Panc1 (cell line): ENCODE results near the gene STK16.

ENCODE experiments used
- CTCF ChIP-seq: fragments of 450-650 bp; IDR thresholded peaks from 2 replicates; pipeline ENCODE4 v1.5.1; 2017; ENCODE audit warnings: mild to moderate bottlenecking
- POLR2AphosphoS5 ChIP-seq: IDR thresholded peaks from 2 replicates; pipeline ENCODE4 v1.6.1; 2012; ENCODE audit warnings: mild to moderate bottlenecking, low read depth, low read length, moderate library complexity

- TF ChIP-seq CTCF (no peak), POLR2AphosphoS5 (no peak)
Measured at GRCh38 chr2:219273937-219274336, 28.7 kb downstream of the STK16 start.
